K562 (cell line): ENCODE data around the gene OR5H2. TPM values are rescaled to one million over a fixed set of nuclear protein-coding genes. Genes with fewer than 3 reads are reported as not detected.

Experiments used
- ATAC-seq: fragments of 200-7000 bp; cut with Tn5 transposase; 3 replicates; pipeline ENCODE4 v1.9.1; 2020; ENCODE audit warnings: moderate library complexity
- BruUV-seq: library from RNA; stranded (reverse); fragments of 400-500 nt; replicated peaks from 2 replicates; lab custom pipeline; 2021; lab: Mats Ljungman, UMichigan
- CTCF ChIA-PET: fragments of 300-600 bp; formaldehyde crosslinking; extraction: SDS; loops from one replicate; lab custom pipeline; 2021; ENCODE audit warnings: low intra/inter-chr PET ratio; lab: Yijun Ruan, JAX
- POLR2A ChIA-PET: fragments of 300-600, 350-650 bp; sonication (Branson Sonifier 250); formaldehyde crosslinking; extraction: SDS; loops from one replicate; lab custom pipeline; 2021; ENCODE audit warnings: antibody characterized with exemption, inconsistent platforms; lab: Yijun Ruan, JAX
- DNase-seq, 4 experiments: peaks; one replicate each; pipeline versions ENCODE4 v3.0.0 to v3.0.0-alpha.2; 2011 to 2018; ENCODE audit warnings: low spot score in 3 of 4, mixed read lengths in 3 of 4; ENCODE audit errors: extremely low read depth in 1 of 4
- FAIRE-seq: peaks from 2 replicates; lab custom pipeline; 2011; peaks lifted over from hg19 to GRCh38; lab: Jason Lieb, UNC
- H2AFZ ChIP-seq: 2 replicates; pipeline ENCODE4 v1.6.0; 2011; ENCODE audit warnings: low read depth, low read length, control low read depth, inconsistent platforms
- H3K27ac ChIP-seq: fragments of 200-600 bp; 3 replicates; pipeline ENCODE4 v1.8.0; 2011; ENCODE audit warnings: low read depth, mild to moderate bottlenecking, control low read depth, inconsistent platforms, low read length, moderate library complexity, mixed read lengths; ENCODE audit errors: extremely low read depth
- H3K27me3 ChIP-seq, 2 experiments: fragments of 300-600 bp in 1 of 2; 2 replicates in 1 of 2; 3 replicates in 1 of 2; pipeline versions ENCODE4 v1.6.0 to v1.8.0; 2011; ENCODE audit warnings: inconsistent platforms in 2 of 2, low read length in 2 of 2, mild to moderate bottlenecking in 1 of 2, mixed read lengths in 1 of 2, moderate library complexity in 1 of 2; ENCODE audit not compliant: control insufficient read depth in 2 of 2, insufficient read depth in 2 of 2
- H3K36me3 ChIP-seq: fragments of 300-600 bp; 3 replicates; pipeline ENCODE4 v1.8.0; 2011; ENCODE audit warnings: mild to moderate bottlenecking, low read length, inconsistent platforms; ENCODE audit not compliant: control insufficient read depth, insufficient read depth
- H3K4me1 ChIP-seq, 2 experiments: fragments of 200-600 bp in 1 of 2; replicated peaks in 1 of 2; 2 replicates in 1 of 2; 3 replicates in 1 of 2; pipeline versions ENCODE4 v1.5.1 to v1.8.0; 2011; ENCODE audit warnings: inconsistent platforms in 2 of 2, low read length in 2 of 2, mild to moderate bottlenecking in 1 of 2, mixed read lengths in 1 of 2, moderate library complexity in 1 of 2; ENCODE audit not compliant: control insufficient read depth in 2 of 2, insufficient read depth in 2 of 2
- H3K4me2 ChIP-seq: 2 replicates; pipeline ENCODE4 v1.6.1; 2011; ENCODE audit warnings: low read length, control low read depth, inconsistent platforms, mixed read lengths; ENCODE audit not compliant: insufficient read depth
- H3K4me3 ChIP-seq: fragments of 200-600 bp; sonication (generic), shearing (Covaris generic); 2 replicates; pipeline ENCODE4 v1.5.1; 2016; ENCODE audit warnings: control low read depth, inconsistent platforms
- H3K79me2 ChIP-seq: fragments of 200-600 bp; 3 replicates; pipeline ENCODE4 v1.8.0; 2011; ENCODE audit warnings: low read length, inconsistent platforms; ENCODE audit not compliant: control insufficient read depth, insufficient read depth
- H3K9ac ChIP-seq, 2 experiments: 2 replicates each; pipeline versions ENCODE4 v1.6.0 to v1.6.1; 2011; ENCODE audit warnings: low read depth in 2 of 2, low read length in 2 of 2, control low read depth in 1 of 2, inconsistent platforms in 1 of 2, mild to moderate bottlenecking in 1 of 2, mixed read lengths in 1 of 2; ENCODE audit not compliant: insufficient read depth in 1 of 2
- H3K9me1 ChIP-seq: one replicate; pipeline ENCODE4 v1.6.0; 2011; ENCODE audit warnings: inconsistent platforms, mild to moderate bottlenecking, low read length, moderate library complexity; ENCODE audit not compliant: control insufficient read depth, insufficient read depth
- H3K9me3 ChIP-seq: replicated peaks from 2 replicates; pipeline ENCODE4 v1.5.1; 2011; ENCODE audit warnings: low read depth, low read length, inconsistent platforms; ENCODE audit not compliant: control insufficient read depth, insufficient read depth
- H4K20me1 ChIP-seq: replicated peaks from 2 replicates; pipeline ENCODE4 v1.6.1; 2011; ENCODE audit warnings: low read length, inconsistent platforms, mixed read lengths; ENCODE audit not compliant: control insufficient read depth, insufficient read depth
- ARID3A ChIP-seq: IDR thresholded peaks from 2 replicates; pipeline ENCODE4 v1.6.1; 2012; ENCODE audit warnings: low read depth, low read length, improper control_type of control experiment, borderline replicate concordance
- CGGBP1 ChIP-seq: fragments of 250-450 bp; sonication (Bioruptor Pico); IDR thresholded peaks from 2 replicates; pipeline ENCODE4 v1.9.0; 2021; ENCODE audit warnings: mild to moderate bottlenecking
- CREBBP ChIP-seq: IDR thresholded peaks from one replicate; pipeline ENCODE4 v1.6.1; 2012; ENCODE audit warnings: low read depth, mild to moderate bottlenecking, control low read depth, inconsistent platforms, low read length
- CREM ChIP-seq: IDR thresholded peaks from 2 replicates; pipeline ENCODE4 v1.6.1; 2014; ENCODE audit warnings: antibody characterized with exemption, low read depth
- FOXJ2 ChIP-seq: fragments of 200-800 bp; sonication (Bioruptor generic); IDR thresholded peaks from 2 replicates; pipeline ENCODE4 v1.6.1; 2016; ENCODE audit warnings: missing genetic modification characterization, missing compliant biosample characterization
- MYC ChIP-seq, 2 experiments: fragments of 250-450 bp in 1 of 2; sonication (Bioruptor Pico) in 1 of 2; IDR thresholded peaks; 2 replicates each; pipeline versions ENCODE4 v1.5.1 to v1.6.1; 2012 to 2021; ENCODE audit warnings: low read depth in 2 of 2, borderline replicate concordance in 1 of 2, improper control_type of control experiment in 1 of 2, low read length in 1 of 2, mild to moderate bottlenecking in 1 of 2, moderate library complexity in 1 of 2
- SFPQ ChIP-seq: fragments of 200-400 bp; formaldehyde crosslinking; IDR thresholded peaks from 2 replicates; pipeline ENCODE4 v1.6.1; 2017; ENCODE audit warnings: mild to moderate bottlenecking, low read depth, low read length, moderate library complexity
- ZNF764 ChIP-seq: fragments of 250-450 bp; sonication (Bioruptor Pico); IDR thresholded peaks from 2 replicates; pipeline ENCODE4 v1.4.0; 2020; ENCODE audit warnings: low read depth, mild to moderate bottlenecking, moderate library complexity
- in situ Hi-C: fragments of 300-500 bp; cut with MboI; formaldehyde crosslinking; loops from 4 replicates; pipeline ENCODE4 v1.15.0; 2018; ENCODE audit warnings: inconsistent platforms, mixed read lengths
- intact Hi-C: fragments of 100-400 bp; cut with micrococcal nuclease; formaldehyde crosslinking; loops from 2 replicates; pipeline ENCODE4 v1.14.2; 2022
- polyA plus RNA-seq, 8 experiments: library from polyadenylated mRNA; depleted of rRNA in 4 of 8; stranded (reverse) in 5 of 8; unstranded in 3 of 8; fragments of >200 nt; fragmentation: Nextera tagmentation in 2 of 8; fragmentation: Illumina TruSeq in 1 of 8; extraction: Ambion mirVana in 2 of 8; extraction: Trizol in 1 of 8; gene quantifications; 2 replicates each; pipeline versions ENCODE4 v1.2.1 to v1.2.3, GENCODE V29; 2011 to 2014; ENCODE audit warnings: inconsistent platforms in 1 of 8, missing spikeins in 1 of 8
- total RNA-seq, 7 experiments: library from RNA; depleted of rRNA in 6 of 7; stranded (reverse); fragments of >200 nt in 6 of 7; fragmentation: Illumina TruSeq in 2 of 7; extraction: Trizol in 2 of 7; gene quantifications; 2 replicates each; pipeline versions ENCODE4 v1.2.1 to v1.2.3, GENCODE V29; 2011 to 2021; ENCODE audit warnings: low replicate concordance in 1 of 7

OR5H2 gene
- total and polyA plus RNA-seq, 9 of the 15 experiments (the other 6 are each of a cell fraction or from before 2014, with no cell fraction given): not detected

GRCh38 chr3:98240131-98240530 is 42.2 kb upstream of the OR5H2 start:
- Histone ChIP-seq H3K79me2 (no peaks in the 10 kb centered on the region), H3K4me3 (no peak overlapping the region), H3K4me1 (no peaks in the 10 kb centered on the region), H3K9me3 (no peaks in the 10 kb centered on the region), H4K20me1 (no peaks in the 10 kb centered on the region), H3K9me1 (no peaks in the 10 kb centered on the region), H3K4me2 (no peak overlapping the region), H3K27me3 (no peaks in the 10 kb centered on the region), H2AFZ (no peak overlapping the region), H3K36me3 (no peaks in the 10 kb centered on the region), H3K27ac (no peak overlapping the region), H3K9ac (no peak overlapping the region)
- TF ChIP-seq ARID3A: no peak
- TF ChIP-seq CGGBP1: no peak
- no peak for TF ChIP-seq FOXJ2 (tag)
- TF ChIP-seq SFPQ: no peak
- TF ChIP-seq CREM: no peak
- no peak for TF ChIP-seq MYC (IDR thresholded peaks at IDR 0.05; ENCODE audit: low read depth, low read length)
- no peak for TF ChIP-seq MYC (CRISPR knock-in tag; IDR thresholded peaks at IDR 0.05; ENCODE audit: borderline replicate concordance, low read depth)
- TF ChIP-seq ZNF764 (CRISPR knock-in tag): no peak
- TF ChIP-seq CREBBP: no peak
- POLR2A ChIA-PET: no interaction called here
- FAIRE-seq: no peak
- in situ Hi-C loops: no loop called here
- CTCF ChIA-PET: no interaction called here
- DNase-seq: no peak
- intact Hi-C loops: no loop called here
- ATAC-seq: no peak
- BruUV-seq: no TSS peak
